Thyroid gland (tissue), 4 donors: ENCODE measurements around the gene USP32.

Source experiments
- CTCF ChIP-seq, 6 experiments: fragments of 200-600 bp in 3 of 6; fragments of 450-650 bp in 3 of 6; sonication (generic) in 3 of 6; IDR thresholded peaks; one replicate each; pipeline ENCODE4 v1.5.1; 2016 to 2019; ENCODE audit warnings: antibody characterized with exemption in 6 of 6, mild to moderate bottlenecking in 2 of 6, inconsistent platforms in 1 of 6, moderate library complexity in 1 of 6
- POLR2A ChIP-seq, 2 donors: fragments of 450-650 bp; IDR thresholded peaks; one replicate each; pipeline ENCODE4 v1.6.1; 2017; ENCODE audit warnings: antibody characterized with exemption in 2 of 2, mild to moderate bottlenecking in 2 of 2, moderate library complexity in 1 of 2

- TF ChIP-seq CTCF (IDR thresholded peaks at IDR 0.05) (no peak), POLR2A (IDR thresholded peaks at IDR 0.05) (no peak)
Measured at GRCh38 chr17:60163108-60163784, 228.7 kb downstream of the USP32 start.
